ENCODE results near the gene UBP1. TPM values are rescaled to one million over a fixed set of nuclear protein-coding genes. Genes with fewer than 3 reads are reported as not detected.

Gene UBP1
- total RNA-seq, 5 donors from 2014 or later (not counting 1 experiment from before 2014, with no cell fraction given) = 87.3 to 101 (median 91.4) TPM

- ATAC-seq (replicated peaks in 1 of 4) (no peak), DNase-seq (no peak)
- no CpG with 5 or more reads among the region's 3 CpGs for WGBS (ENCODE audit: insufficient coverage)
- no peak overlapping the region for H3K27ac ChIP-seq (ENCODE audit: low read length)
- no peak overlapping the region for H3K4me3 ChIP-seq (ENCODE audit: control insufficient read depth in 1 of 2, extremely low read depth in 1 of 2, low read length in 1 of 2)
- peaks cover 7 to 84% of the 10 kb centered on the region in 2 donors for H3K36me3 ChIP-seq (ENCODE audit: control insufficient read depth in 2 of 2, extremely low read depth in 1 of 2, insufficient read depth in 1 of 2, low read length in 1 of 2)
- no peaks in the 10 kb centered on the region for H3K9me3 Mint-ChIP-seq
- no peak overlapping the region for H3K4me3 Mint-ChIP-seq
- peaks cover 58% of the 10 kb centered on the region for H3K36me3 Mint-ChIP-seq
- CTCF ChIA-PET = interaction anchor here in 1 of 2 donors (0.5 kb wide), 1 partner anchor 25 kb away, joined by 9 read pairs; no protein-coding TSS in a partner anchor
- no peaks in the 10 kb centered on the region for H3K27me3 ChIP-seq (replicated peaks in 1 of 2; ENCODE audit: control insufficient read depth in 2 of 2, extremely low read depth in 1 of 2, insufficient read depth in 2 of 2, low read length in 1 of 2)
- H3K27ac Mint-ChIP-seq = no peak overlapping the region
- no peaks in the 10 kb centered on the region for H3K9me3 ChIP-seq
- POLR2A ChIA-PET = no interaction called here
- H3K27me3 Mint-ChIP-seq = no peaks in the 10 kb centered on the region
- H3K4me1 Mint-ChIP-seq = no peaks in the 10 kb centered on the region
- no peaks in the 10 kb centered on the region for H3K4me1 ChIP-seq (ENCODE audit: control insufficient read depth in 1 of 2, extremely low read depth in 1 of 2, insufficient read depth in 2 of 2, low read length in 2 of 2)
These were observed 37.3 kb downstream of the UBP1 start for GRCh38 chr3:33402936-33403335.

- H3K36me3 ChIP-seq (ENCODE audit: control insufficient read depth in 2 of 2, extremely low read depth in 1 of 2, insufficient read depth in 1 of 2, low read length in 1 of 2) = peaks cover 7 to 85% of the 10 kb centered on the region in 2 donors
- DNase-seq (no peak), ATAC-seq (replicated peaks in 1 of 4) (no peak)
- no peaks in the 10 kb centered on the region for H3K9me3 ChIP-seq
- H3K4me1 ChIP-seq (ENCODE audit: control insufficient read depth in 1 of 2, extremely low read depth in 1 of 2, insufficient read depth in 2 of 2, low read length in 2 of 2) = no peaks in the 10 kb centered on the region
- POLR2A ChIA-PET = no interaction called here
- Mint-ChIP-seq H3K4me1 (no peaks in the 10 kb centered on the region), H3K9me3 (no peaks in the 10 kb centered on the region), H3K27ac (no peak overlapping the region), H3K4me3 (no peak overlapping the region), H3K36me3 (peaks cover 61% of the 10 kb centered on the region), H3K27me3 (no peaks in the 10 kb centered on the region)
- CTCF ChIA-PET = interaction anchor here in 1 of 2 donors (0.6 to 0.7 kb wide), 2 partner anchors 29 to 421 kb away, joined by 3 to 4 read pairs; no protein-coding TSS in a partner anchor
- H3K4me3 ChIP-seq (ENCODE audit: control insufficient read depth in 1 of 2, extremely low read depth in 1 of 2, low read length in 1 of 2) = no peak overlapping the region
- 100% methylated on average over 1 of the region's 2 CpGs for WGBS (ENCODE audit: insufficient coverage)
- H3K27ac ChIP-seq (ENCODE audit: low read length) = no peak overlapping the region
- no peaks in the 10 kb centered on the region for H3K27me3 ChIP-seq (replicated peaks in 1 of 2; ENCODE audit: control insufficient read depth in 2 of 2, extremely low read depth in 1 of 2, insufficient read depth in 2 of 2, low read length in 1 of 2)
These were observed 38.4 kb downstream of the UBP1 start for GRCh38 chr3:33401781-33402180.

- no peaks in the 10 kb centered on the region for H3K27me3 Mint-ChIP-seq
- H3K36me3 Mint-ChIP-seq = peaks cover 73% of the 10 kb centered on the region
- ATAC-seq (replicated peaks in 1 of 4) (no peak), DNase-seq (no peak)
- no peak overlapping the region for H3K4me3 Mint-ChIP-seq
- ChIA-PET POLR2A (no interaction called here), CTCF (interaction anchor here (0.6 to 0.8 kb wide), 2 partner anchors 25 to 273 kb away, joined by 3 to 5 read pairs; no protein-coding TSS in a partner anchor)
- Histone ChIP-seq H3K36me3 (ENCODE audit: control insufficient read depth in 2 of 2, extremely low read depth in 1 of 2, insufficient read depth in 1 of 2, low read length in 1 of 2) (peaks cover 7 to 91% of the 10 kb centered on the region in 2 donors), H3K9me3 (no peaks in the 10 kb centered on the region), H3K27ac (ENCODE audit: low read length) (no peak overlapping the region), H3K27me3 (replicated peaks in 1 of 2; ENCODE audit: control insufficient read depth in 2 of 2, extremely low read depth in 1 of 2, insufficient read depth in 2 of 2, low read length in 1 of 2) (no peaks in the 10 kb centered on the region), H3K4me3 (ENCODE audit: control insufficient read depth in 1 of 2, extremely low read depth in 1 of 2, low read length in 1 of 2) (no peak overlapping the region), H3K4me1 (ENCODE audit: control insufficient read depth in 1 of 2, extremely low read depth in 1 of 2, insufficient read depth in 2 of 2, low read length in 2 of 2) (no peaks in the 10 kb centered on the region)
- H3K27ac Mint-ChIP-seq = no peak overlapping the region
- H3K4me1 Mint-ChIP-seq = no peaks in the 10 kb centered on the region
- no CpG with 5 or more reads among the region's 5 CpGs for WGBS (ENCODE audit: insufficient coverage)
- no peaks in the 10 kb centered on the region for H3K9me3 Mint-ChIP-seq
These were observed 41.8 kb downstream of the UBP1 start for GRCh38 chr3:33398410-33398809.

- 95% methylated on average over 3 of the region's 7 CpGs for WGBS (ENCODE audit: insufficient coverage)
- ATAC-seq (replicated peaks in 1 of 4) (no peak), DNase-seq (no peak)
- H3K36me3 Mint-ChIP-seq = peaks cover 76% of the 10 kb centered on the region
- H3K27me3 ChIP-seq (replicated peaks in 1 of 2; ENCODE audit: control insufficient read depth in 2 of 2, extremely low read depth in 1 of 2, insufficient read depth in 2 of 2, low read length in 1 of 2) = no peaks in the 10 kb centered on the region
- no peak overlapping the region for H3K27ac ChIP-seq (ENCODE audit: low read length)
- H3K4me1 Mint-ChIP-seq = peaks cover 0 to 4% (median 2%) of the 10 kb centered on the region in 3 donors
- no peaks in the 10 kb centered on the region for H3K27me3 Mint-ChIP-seq
- CTCF ChIA-PET = interaction anchor here (0.6 to 0.7 kb wide), 5 partner anchors 37 to 1027 kb away, joined by 4 to 7 read pairs (median 5); no protein-coding TSS in a partner anchor
- peak overlapping the region in 1 of 2 donors; percentile 45 for H3K27ac Mint-ChIP-seq
- no peak overlapping the region for H3K4me3 ChIP-seq (ENCODE audit: control insufficient read depth in 1 of 2, extremely low read depth in 1 of 2, low read length in 1 of 2)
- no peaks in the 10 kb centered on the region for H3K9me3 ChIP-seq
- peaks cover 18 to 91% of the 10 kb centered on the region in 2 donors for H3K36me3 ChIP-seq (ENCODE audit: control insufficient read depth in 2 of 2, extremely low read depth in 1 of 2, insufficient read depth in 1 of 2, low read length in 1 of 2)
- H3K9me3 Mint-ChIP-seq = no peaks in the 10 kb centered on the region
- POLR2A ChIA-PET = interaction anchor here in 1 of 2 donors (0.6 kb wide), 1 partner anchor 16 kb away, joined by 3 read pairs; no protein-coding TSS in a partner anchor
- no peaks in the 10 kb centered on the region for H3K4me1 ChIP-seq (ENCODE audit: control insufficient read depth in 1 of 2, extremely low read depth in 1 of 2, insufficient read depth in 2 of 2, low read length in 2 of 2)
- no peak overlapping the region for H3K4me3 Mint-ChIP-seq
These were observed 44.3 kb downstream of the UBP1 start for GRCh38 chr3:33395900-33396299.

- H3K27me3 ChIP-seq (replicated peaks in 1 of 2; ENCODE audit: control insufficient read depth in 2 of 2, extremely low read depth in 1 of 2, insufficient read depth in 2 of 2, low read length in 1 of 2) = no peaks in the 10 kb centered on the region
- Mint-ChIP-seq H3K4me3 (no peak overlapping the region), H3K4me1 (peaks cover 0 to 4% (median 2%) of the 10 kb centered on the region in 3 donors), H3K9me3 (no peaks in the 10 kb centered on the region), H3K27me3 (no peaks in the 10 kb centered on the region), H3K27ac (no peak overlapping the region), H3K36me3 (peaks cover 78% of the 10 kb centered on the region)
- no peak overlapping the region for H3K4me3 ChIP-seq (ENCODE audit: control insufficient read depth in 1 of 2, extremely low read depth in 1 of 2, low read length in 1 of 2)
- H3K9me3 ChIP-seq = no peaks in the 10 kb centered on the region
- ATAC-seq (replicated peaks in 1 of 4) = no peak
- no peaks in the 10 kb centered on the region for H3K4me1 ChIP-seq (ENCODE audit: control insufficient read depth in 1 of 2, extremely low read depth in 1 of 2, insufficient read depth in 2 of 2, low read length in 2 of 2)
- POLR2A ChIA-PET = no interaction called here
- peaks cover 18 to 89% of the 10 kb centered on the region in 2 donors for H3K36me3 ChIP-seq (ENCODE audit: control insufficient read depth in 2 of 2, extremely low read depth in 1 of 2, insufficient read depth in 1 of 2, low read length in 1 of 2)
- no peak overlapping the region for H3K27ac ChIP-seq (ENCODE audit: low read length)
- CTCF ChIA-PET = interaction anchor here in 1 of 2 donors (0.6 to 0.9 kb wide), 2 partner anchors 22 to 265 kb away, joined by 3 to 5 read pairs; no protein-coding TSS in a partner anchor
- WGBS (ENCODE audit: insufficient coverage) = 100% methylated on average over 1 of the region's 1 CpG
- no peak for DNase-seq
These were observed 45.7 kb downstream of the UBP1 start for GRCh38 chr3:33394403-33395054.

- Histone ChIP-seq H3K9me3 (no peaks in the 10 kb centered on the region), H3K27me3 (replicated peaks in 1 of 2; ENCODE audit: control insufficient read depth in 2 of 2, extremely low read depth in 1 of 2, insufficient read depth in 2 of 2, low read length in 1 of 2) (no peaks in the 10 kb centered on the region), H3K4me1 (ENCODE audit: control insufficient read depth in 1 of 2, extremely low read depth in 1 of 2, insufficient read depth in 2 of 2, low read length in 2 of 2) (no peaks in the 10 kb centered on the region), H3K36me3 (ENCODE audit: control insufficient read depth in 2 of 2, extremely low read depth in 1 of 2, insufficient read depth in 1 of 2, low read length in 1 of 2) (peaks cover 10 to 85% of the 10 kb centered on the region in 2 donors), H3K27ac (ENCODE audit: low read length) (no peak overlapping the region), H3K4me3 (ENCODE audit: control insufficient read depth in 1 of 2, extremely low read depth in 1 of 2, low read length in 1 of 2) (no peak overlapping the region)
- H3K9me3 Mint-ChIP-seq = no peaks in the 10 kb centered on the region
- 92% methylated on average over 2 of the region's 4 CpGs for WGBS (ENCODE audit: insufficient coverage)
- no peaks in the 10 kb centered on the region for H3K27me3 Mint-ChIP-seq
- DNase-seq = no peak
- ChIA-PET POLR2A (no interaction called here), CTCF (no interaction called here)
- peak overlapping the region in 1 of 2 donors; percentile 19 for H3K27ac Mint-ChIP-seq
- no peak for ATAC-seq (replicated peaks in 1 of 4)
- H3K36me3 Mint-ChIP-seq = peaks cover 76% of the 10 kb centered on the region
- peaks cover 0 to 4% (median 2%) of the 10 kb centered on the region in 3 donors for H3K4me1 Mint-ChIP-seq
- H3K4me3 Mint-ChIP-seq = no peak overlapping the region
These were observed 47.5 kb downstream of the UBP1 start for GRCh38 chr3:33392703-33393125.
